ENCODE data around the gene OR12D3.
"Not testable (repeated sequence)": the region's sequence is repeated elsewhere in the genome, so short reads cannot be mapped to it uniquely, and the experiment has no call there.

The OR12D3 gene

GRCh38 chr6:29375191-29375590 is at the start of gene OR12D3:
OR12D3 (minus strand) TSS chr6:29375291; CDS start chr6:29375287, 4 bp downstream.
- no peak for DNase-seq

GRCh38 chr6:29424575-29424974 is 49.5 kb upstream of the OR12D3 start:
- no peak for DNase-seq

GRCh38 chr6:29424168-29424567 is 49.1 kb upstream of the OR12D3 start:
- no peak for DNase-seq

GRCh38 chr6:29419516-29419915 is 44.4 kb upstream of the OR12D3 start:
- DNase-seq, result no peak

- no peak for DNase-seq
These were observed 39.5 kb upstream of the OR12D3 start, which contains the start of gene OR12D1 for GRCh38 chr6:29414588-29414987. OR12D1 (plus strand) TSS chr6:29414928.

- DNase-seq, result no peak
These were observed 28.7 kb upstream of the OR12D3 start for GRCh38 chr6:29403801-29404200.

- DNase-seq, result no peak
These were observed 24.4 kb upstream of the OR12D3 start for GRCh38 chr6:29399525-29399924.

GRCh38 chr6:29395331-29395730 is 20.2 kb upstream of the OR12D3 start, which contains the start of gene OR12D2:
OR12D2 (plus strand) TSS chr6:29395631; CDS start chr6:29396700, 1,069 bp downstream.
- DNase-seq, result no peak

GRCh38 chr6:29388533-29388932 is 13.4 kb upstream of the OR12D3 start:
- DNase-seq, result no peak

GRCh38 chr6:29376003-29376402 is 912 bp upstream of the OR12D3 start:
- DNase-seq, result no peak

GRCh38 chr6:29368765-29369164 is 6.3 kb downstream of the OR12D3 start, which contains the start of gene OR5V1:
OR5V1 (minus strand) TSS chr6:29368865; CDS start chr6:29356195, 12,670 bp downstream.
- DNase-seq, result no peak

GRCh38 chr6:29355603-29356002 is 19.5 kb downstream of the OR12D3 start:
- no peak for DNase-seq

GRCh38 chr6:29354980-29355379 is 20.1 kb downstream of the OR12D3 start:
- no peak for DNase-seq

GRCh38 chr6:29349348-29349747 is 25.7 kb downstream of the OR12D3 start:
- DNase-seq, result not testable (repeated sequence)

- no peak for DNase-seq
These were observed 29.7 kb downstream of the OR12D3 start for GRCh38 chr6:29345380-29345779.

GRCh38 chr6:29336269-29336668 is 38.8 kb downstream of the OR12D3 start:
- no peak for DNase-seq

- no peak for DNase-seq
These were observed 42.4 kb downstream of the OR12D3 start for GRCh38 chr6:29332676-29333075.

GRCh38 chr6:29325777-29326176 is 49.3 kb downstream of the OR12D3 start:
- DNase-seq, result no peak
